Ishikawa (cell line): ENCODE results near the gene CEP112.

Experiments
- CEBPB ChIP-seq: IDR thresholded peaks from 2 replicates; pipeline ENCODE4 v1.6.1; 2012
- CREB1 ChIP-seq: IDR thresholded peaks from 2 replicates; pipeline ENCODE4 v1.6.1; 2012; ENCODE audit warnings: low read depth
- EGR1 ChIP-seq: IDR thresholded peaks from 2 replicates; pipeline ENCODE4 v1.6.1; 2012
- EP300 ChIP-seq: IDR thresholded peaks from 2 replicates; pipeline ENCODE4 v1.6.1; 2012; ENCODE audit warnings: borderline replicate concordance
- FOXM1 ChIP-seq: IDR thresholded peaks from 2 replicates; pipeline ENCODE4 v1.6.1; 2012; ENCODE audit warnings: low read depth, borderline replicate concordance
- MAX ChIP-seq: IDR thresholded peaks from 2 replicates; pipeline ENCODE4 v1.6.1; 2012
- NFIC ChIP-seq: IDR thresholded peaks from 2 replicates; pipeline ENCODE4 v1.6.1; 2012
- RAD21 ChIP-seq: IDR thresholded peaks from 2 replicates; pipeline ENCODE4 v1.6.1; 2012; ENCODE audit warnings: low read depth
- REST ChIP-seq: IDR thresholded peaks from 2 replicates; pipeline ENCODE4 v1.6.1; 2012; ENCODE audit warnings: low read depth, mild to moderate bottlenecking
- TAF1 ChIP-seq: IDR thresholded peaks from 2 replicates; pipeline ENCODE4 v1.6.1; 2012; ENCODE audit warnings: low read depth, mild to moderate bottlenecking
- TCF12 ChIP-seq: IDR thresholded peaks from 2 replicates; pipeline ENCODE4 v1.6.1; 2012; ENCODE audit warnings: low read depth
- TEAD4 ChIP-seq: IDR thresholded peaks from 2 replicates; pipeline ENCODE4 v1.6.1; 2012
- USF1 ChIP-seq: IDR thresholded peaks from 2 replicates; pipeline ENCODE4 v1.6.1; 2012
- YY1 ChIP-seq: IDR thresholded peaks from 2 replicates; pipeline ENCODE4 v1.6.1; 2012; ENCODE audit warnings: low read depth
- ZBTB7A ChIP-seq: IDR thresholded peaks from 2 replicates; pipeline ENCODE4 v1.6.1; 2012; ENCODE audit warnings: low read depth

CEP112 gene

GRCh38 chr17:66167189-66167815 lies 24.6 kb downstream of the CEP112 start:
- TF ChIP-seq FOXM1 = no peak
- TF ChIP-seq TEAD4 = no peak
- no peak for TF ChIP-seq REST
- no peak for TF ChIP-seq EP300
- TF ChIP-seq CREB1 = no peak
- no peak for TF ChIP-seq CEBPB

- peak; percentile 83 for TF ChIP-seq RAD21
- no peak for TF ChIP-seq TAF1
These were observed 26.3 kb downstream of the CEP112 start for GRCh38 chr17:66165537-66166123.

- no peak for TF ChIP-seq NFIC
- no peak for TF ChIP-seq EGR1
- TF ChIP-seq TAF1 = no peak
- TF ChIP-seq MAX = no peak
- TF ChIP-seq RAD21 = no peak
- no peak for TF ChIP-seq USF1
- TF ChIP-seq EP300 = no peak
- no peak for TF ChIP-seq TCF12
These were observed 39.2 kb downstream of the CEP112 start for GRCh38 chr17:66152756-66153155.

GRCh38 chr17:66150708-66151107 lies 41.2 kb downstream of the CEP112 start:
- TF ChIP-seq ZBTB7A (no peak), EGR1 (no peak), TCF12 (no peak), YY1 (no peak), RAD21 (no peak), CEBPB (no peak), TEAD4 (no peak), CREB1 (no peak), TAF1 (no peak), MAX (no peak)

- TF ChIP-seq FOXM1 (no peak), EP300 (no peak), ZBTB7A (no peak)
These were observed 42.4 kb downstream of the CEP112 start for GRCh38 chr17:66149562-66149961.

GRCh38 chr17:66146394-66146793 lies 45.5 kb downstream of the CEP112 start:
- TF ChIP-seq TCF12 (no peak), YY1 (no peak), MAX (no peak), REST (no peak), ZBTB7A (no peak), EGR1 (no peak), USF1 (no peak), CEBPB (no peak), TAF1 (no peak), EP300 (no peak), NFIC (no peak), CREB1 (no peak), RAD21 (no peak), TEAD4 (no peak), FOXM1 (no peak)
